GM21381 (cell line): ENCODE data around the gene RAP1GDS1.
A peak's percentile ranks its signal among the peaks of the same experiment; 100 is the strongest.
"Not testable (repeated sequence)": the region's sequence is repeated elsewhere in the genome, so short reads cannot be mapped to it uniquely, and the experiment has no call there.

Source experiments
- ATAC-seq: cut with Tn5 transposase; IDR thresholded peaks from one replicate; pipeline ENCODE4 v1.9.1; 2021; ENCODE audit warnings: mild to moderate bottlenecking, moderate library complexity; ENCODE audit not compliant: unreplicated experiment

Gene RAP1GDS1

DNA sequence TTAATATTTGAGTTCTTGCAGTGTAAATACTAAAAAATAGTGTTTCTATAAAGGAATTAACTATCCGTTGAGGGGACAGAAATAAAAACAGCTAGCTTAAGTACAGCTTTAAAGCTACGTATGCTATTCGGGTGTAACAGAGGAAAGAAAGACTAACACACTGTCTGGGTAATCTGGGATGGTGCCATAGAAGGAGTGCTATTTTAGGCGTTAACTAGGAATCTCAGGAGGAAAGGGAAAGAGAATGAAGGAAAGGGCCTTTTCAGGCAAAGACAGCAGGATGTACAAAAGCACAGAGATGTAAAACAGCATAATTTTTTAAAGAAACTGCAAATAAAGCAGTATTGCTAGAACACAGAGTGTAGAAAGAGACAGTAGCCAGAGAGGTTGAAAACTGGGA, 161.8 kb downstream of the RAP1GDS1 start:
- no peak for ATAC-seq

DNA sequence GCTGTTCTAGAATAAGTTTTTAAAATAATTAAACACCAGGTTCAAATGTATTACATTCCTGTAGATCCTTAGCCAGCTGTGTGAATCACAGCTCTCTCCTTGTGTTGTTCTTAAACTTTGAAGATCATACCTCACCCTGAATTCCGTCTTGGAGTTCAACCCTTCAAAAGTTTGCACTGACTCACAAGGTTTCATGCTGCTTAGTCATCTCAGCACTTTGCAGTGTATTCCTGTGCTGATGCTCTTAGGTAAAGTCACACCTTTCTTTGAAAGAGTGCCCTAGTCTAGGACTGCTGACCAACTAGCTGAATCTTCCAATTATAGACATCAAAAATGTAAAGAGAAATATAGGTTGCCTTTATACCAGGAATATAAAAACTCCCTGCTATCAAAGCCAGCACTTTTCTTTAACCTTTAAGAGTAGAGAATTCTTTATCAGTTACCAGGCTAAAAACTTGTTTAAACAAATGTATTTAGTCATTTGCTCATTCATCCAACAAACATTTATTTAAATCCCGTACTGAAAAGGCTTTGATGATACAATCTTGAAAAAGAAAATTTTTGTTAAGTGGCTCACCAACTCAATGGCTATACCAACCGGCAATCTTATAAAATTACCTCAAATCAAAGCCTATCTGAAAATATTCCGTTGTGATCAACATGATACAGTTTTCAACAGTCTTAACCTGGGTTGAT, 169.7 kb downstream of the RAP1GDS1 start:
- no peak for ATAC-seq

DNA sequence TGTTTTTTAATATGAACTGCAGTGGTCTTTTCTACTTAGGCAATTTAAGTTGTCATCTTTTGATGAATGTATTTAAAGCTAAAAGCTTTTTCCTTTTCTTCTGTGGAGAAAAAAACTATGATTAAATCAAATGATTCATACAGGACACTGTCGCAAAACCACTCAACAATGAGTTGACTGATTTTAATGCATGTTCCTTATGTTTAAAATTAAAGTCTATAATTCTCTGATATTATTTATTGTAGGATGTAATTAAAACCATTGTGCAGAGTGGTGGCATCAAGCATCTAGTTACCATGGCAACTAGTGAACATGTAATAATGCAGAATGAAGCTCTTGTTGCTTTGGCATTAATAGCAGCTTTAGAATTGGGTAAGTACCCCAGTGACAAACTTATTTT, 172.5 kb downstream of the RAP1GDS1 start:
- no peak for ATAC-seq

DNA sequence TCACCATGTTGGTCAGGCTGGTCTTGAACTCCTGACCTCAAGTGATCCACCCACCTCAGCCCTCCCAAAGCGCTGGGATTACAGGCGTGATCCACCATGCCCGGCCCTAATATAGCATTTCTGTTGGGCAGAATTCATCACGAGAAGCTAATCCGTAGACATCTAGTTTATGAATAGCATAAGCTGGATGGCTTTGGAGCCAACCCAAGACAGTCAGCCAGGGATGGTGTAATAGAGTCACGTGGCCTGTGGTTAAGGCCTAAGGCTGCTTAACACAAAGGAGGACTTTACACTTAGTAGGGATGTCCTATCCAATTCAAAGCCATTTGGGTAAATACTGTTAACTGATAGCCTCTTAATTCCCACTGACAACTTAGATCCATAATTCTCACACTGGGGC, 173.6 kb downstream of the RAP1GDS1 start:
- ATAC-seq = no peak

DNA sequence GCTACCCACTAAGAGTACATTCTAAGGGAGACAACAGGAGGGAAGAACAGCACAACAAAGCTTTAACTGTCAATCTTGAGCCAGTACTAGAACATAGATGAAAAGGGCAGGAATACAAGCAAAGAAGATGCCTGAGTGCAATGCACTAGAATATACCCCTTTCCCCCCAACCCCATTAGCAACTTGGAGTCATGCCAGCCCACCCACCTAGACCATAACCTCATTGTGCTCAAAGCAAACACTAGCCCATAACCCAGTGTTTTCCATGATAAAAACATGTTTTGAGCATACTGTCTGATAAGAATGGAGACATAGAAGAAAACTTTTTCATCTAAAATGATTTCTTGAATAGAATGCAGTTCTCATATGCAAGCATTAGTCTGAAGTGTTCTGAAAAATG, 183.2 kb downstream of the RAP1GDS1 start:
- no peak for ATAC-seq

DNA sequence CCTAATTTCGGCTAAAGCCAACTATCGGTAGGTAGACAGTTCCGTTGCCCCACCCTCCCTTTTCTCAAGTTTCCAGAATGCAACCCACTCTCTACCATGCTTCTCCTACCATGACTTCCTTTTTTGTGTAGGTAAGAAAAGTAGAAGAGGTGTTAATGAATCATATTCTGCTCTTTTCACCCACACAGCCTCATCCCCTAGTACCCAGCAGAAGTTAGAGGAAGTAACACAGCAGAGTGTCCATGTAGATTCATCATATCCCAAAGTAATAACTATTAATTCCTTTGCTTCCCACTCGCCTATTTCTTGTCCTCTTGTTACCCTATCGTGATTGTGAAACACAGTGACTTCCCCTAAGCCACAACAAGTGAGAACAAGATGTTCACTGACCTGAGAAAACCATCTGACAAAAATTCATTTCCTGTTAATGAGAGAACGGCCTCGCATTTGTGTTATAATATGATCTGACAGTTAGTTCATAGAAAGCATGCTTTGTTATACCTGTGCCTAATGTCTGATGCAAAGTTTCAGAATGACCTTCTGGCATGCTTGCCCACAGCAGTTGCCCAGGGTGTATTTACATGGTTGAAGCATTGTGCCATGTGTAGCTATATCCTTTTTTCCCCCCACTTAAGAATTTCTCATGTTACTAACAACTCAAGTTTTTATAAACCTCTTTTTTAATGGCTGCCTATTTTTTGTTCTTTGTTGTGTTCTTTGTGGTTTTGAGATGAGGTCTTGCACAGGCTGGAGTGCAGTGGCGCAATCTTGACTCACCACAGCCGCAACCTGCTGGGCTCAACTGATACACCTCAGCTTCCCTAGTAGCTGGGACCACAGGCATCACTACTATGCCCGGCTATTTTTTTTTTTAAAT, 185.6 kb downstream of the RAP1GDS1 start:
- peak; percentile 79 for ATAC-seq

DNA sequence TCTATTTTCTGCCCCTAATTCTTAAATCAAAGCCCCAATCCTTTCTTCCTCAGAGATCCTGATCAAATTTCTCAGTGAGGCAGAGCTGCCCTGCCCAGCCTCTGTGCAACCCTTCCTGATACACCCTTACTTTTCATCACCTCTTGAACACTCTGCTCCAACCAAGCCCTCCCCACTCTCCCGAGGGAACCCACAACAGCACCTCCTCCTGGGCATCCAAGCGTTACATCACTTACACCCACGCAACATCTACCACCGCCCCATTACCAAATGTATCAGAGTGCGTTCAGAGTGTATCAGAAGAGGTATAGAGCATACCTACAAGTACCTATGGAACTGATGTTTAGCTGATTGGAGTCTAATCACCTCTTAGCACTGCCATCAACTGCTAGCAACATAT, 186.5 kb downstream of the RAP1GDS1 start:
- no peak for ATAC-seq

DNA sequence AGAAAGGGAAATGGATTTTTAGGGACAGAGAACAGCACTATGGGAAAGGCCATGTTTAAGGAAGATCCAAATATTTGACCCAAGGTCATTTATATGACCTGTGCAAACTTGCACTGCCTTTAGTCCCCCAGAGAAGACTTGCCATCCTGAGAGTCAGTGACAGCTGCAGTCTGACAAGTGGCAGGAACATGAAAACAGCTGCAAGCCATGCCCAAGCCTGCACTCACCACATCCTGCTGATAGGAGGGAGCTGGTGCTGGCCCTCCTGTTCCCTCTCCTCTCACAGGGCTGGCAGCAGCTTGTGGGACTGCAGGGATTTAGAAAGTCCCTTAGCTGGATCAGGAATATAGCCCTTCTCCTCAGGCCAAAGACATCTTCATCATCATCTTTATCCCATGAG, 187.7 kb downstream of the RAP1GDS1 start:
- no peak for ATAC-seq

DNA sequence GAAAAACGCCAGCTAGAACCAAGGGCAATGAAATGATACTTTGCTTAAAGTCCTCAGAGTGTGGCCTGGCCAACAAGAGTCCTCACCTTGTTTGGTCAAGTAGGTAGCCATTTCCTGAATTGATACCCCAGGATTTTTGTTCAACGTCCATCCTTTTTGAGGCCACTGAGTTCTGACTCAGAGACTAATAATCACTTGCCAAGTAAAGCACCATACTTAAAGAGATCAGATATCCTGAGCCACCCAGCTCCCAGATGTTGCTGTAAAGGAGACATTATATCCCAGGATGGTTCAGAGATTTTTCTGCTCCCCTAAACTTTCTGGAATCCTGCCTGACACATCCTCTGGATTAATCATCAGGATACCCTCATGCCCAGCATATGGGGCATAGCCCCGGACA, 190.9 kb downstream of the RAP1GDS1 start:
- no peak for ATAC-seq

DNA sequence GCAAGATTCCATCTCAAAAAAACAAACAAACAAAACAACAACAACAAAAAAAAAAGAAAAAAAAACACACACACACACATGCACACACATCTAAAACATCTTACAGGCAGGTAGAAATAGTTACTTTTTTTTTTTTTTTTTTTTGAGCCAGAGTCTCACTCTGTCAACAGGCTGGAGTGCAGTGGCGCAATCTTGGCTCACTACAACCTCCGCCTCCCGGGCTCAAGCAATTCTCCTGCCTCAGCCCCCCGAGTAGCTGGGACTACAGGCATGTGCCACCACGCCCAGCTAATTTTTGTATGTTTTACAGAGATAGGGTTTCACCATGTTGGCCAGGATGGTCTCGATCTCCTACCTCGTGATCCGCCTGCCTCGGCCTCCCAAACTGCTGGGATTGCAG, 196.2 kb downstream of the RAP1GDS1 start:
- not testable (repeated sequence) for ATAC-seq

DNA sequence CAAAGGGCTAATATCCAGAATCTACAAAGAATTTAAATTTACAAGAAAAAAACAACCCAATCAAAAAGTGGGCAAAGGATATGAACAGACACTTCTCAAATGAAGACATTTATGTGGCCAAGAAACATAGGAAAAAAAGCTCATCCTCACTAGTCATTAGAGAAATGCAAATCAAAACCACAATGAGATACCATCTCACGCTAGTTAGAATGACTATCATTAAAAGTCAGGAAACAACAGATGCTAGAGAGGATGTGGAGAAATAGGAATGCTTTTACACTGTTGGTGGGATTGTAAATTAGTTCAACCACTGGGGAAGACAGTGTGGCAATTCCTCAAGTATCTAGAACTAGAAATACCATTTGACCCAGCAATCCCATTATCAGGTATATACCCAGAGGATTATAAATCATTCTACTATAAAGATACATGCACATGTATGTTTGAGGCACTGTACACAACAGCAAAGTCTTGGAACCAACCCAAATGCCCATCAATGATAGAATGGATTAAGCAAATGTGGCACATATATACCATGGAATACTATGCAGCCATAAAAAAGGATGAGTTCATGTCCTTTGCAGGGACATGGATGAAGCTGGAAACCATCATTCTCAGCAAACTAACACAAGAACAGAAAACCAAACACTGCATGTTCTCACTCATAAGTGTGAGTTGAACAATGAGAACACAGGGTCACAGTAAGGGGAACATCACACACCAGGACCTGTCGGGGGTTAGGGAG, 200.1 kb downstream of the RAP1GDS1 start:
- ATAC-seq = not testable (repeated sequence)

DNA sequence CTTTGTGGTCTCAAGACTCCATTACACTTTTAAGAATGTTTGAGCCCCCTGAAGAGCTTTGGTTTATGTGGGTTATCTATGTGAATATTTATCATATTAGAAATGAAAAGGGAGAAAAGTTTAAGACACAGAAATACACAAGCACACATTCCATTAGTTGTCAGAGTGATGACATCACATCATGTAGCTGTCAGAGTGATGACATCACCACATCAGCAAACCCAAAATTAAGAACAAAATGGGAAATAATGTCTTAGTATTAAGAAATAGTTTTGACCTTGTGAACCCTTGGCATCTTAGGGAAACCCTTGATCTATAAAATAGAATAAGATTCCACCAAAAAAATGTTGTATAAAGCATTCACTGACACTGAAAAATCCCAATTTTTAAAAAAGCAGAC, 201.3 kb downstream of the RAP1GDS1 start:
- ATAC-seq = no peak

DNA sequence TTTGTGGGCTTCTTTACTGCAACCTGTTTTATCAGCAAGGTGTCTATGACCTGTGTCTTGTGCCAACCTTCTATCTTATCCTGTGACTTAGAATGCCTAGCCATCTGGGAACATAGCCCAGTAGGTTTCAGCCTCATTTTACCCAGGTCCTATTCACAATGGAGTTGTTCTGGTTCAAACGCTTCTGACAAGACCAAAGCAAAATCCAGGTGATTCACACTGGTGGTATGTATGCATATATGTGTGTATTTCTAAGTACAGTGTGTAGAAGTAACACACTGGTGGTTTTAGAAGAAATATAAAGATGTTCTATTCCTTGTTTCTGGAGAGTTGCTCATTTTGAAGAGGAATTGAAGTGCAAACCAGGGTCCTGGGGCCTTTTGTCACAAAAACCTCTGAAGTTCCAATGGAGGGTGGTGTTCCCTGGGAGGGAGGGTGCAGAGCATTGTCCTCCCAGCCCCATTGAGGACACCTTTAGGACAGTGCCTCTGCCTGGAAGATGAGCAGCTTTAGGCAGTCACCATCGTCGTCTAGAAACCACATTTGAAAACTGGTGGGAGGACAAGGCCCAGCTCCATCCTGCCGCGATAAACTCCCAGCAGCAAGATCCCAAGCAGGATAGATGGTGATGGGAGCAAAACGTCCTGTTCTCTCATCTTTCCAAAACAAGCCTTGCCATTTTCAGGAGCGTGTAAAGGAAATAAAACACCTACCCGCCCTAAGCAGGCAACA, 205.8 kb downstream of the RAP1GDS1 start:
- ATAC-seq = peak; percentile 4

DNA sequence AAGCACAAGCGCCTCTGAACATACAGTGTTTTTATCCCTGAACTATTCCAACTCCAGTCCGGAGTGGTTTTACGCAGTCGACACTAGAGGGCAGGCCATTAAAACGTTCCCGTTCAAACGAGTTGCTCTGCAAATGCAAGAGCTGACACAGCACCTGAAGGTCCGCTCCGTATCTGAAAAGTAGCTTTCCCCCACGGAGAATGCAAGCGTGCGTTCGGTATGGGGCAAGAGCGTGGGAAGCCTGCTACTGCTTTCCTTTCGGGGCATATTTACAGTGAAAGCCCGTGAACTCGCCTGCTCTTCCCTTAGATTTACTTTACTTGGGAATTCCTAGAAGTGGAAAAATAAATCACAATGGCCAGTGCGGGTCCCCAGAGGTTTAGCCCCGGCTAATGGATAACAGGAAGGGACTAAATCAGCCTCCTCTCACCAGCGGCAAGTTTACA, 206.5 kb downstream of the RAP1GDS1 start:
- ATAC-seq = peak; percentile 94

DNA sequence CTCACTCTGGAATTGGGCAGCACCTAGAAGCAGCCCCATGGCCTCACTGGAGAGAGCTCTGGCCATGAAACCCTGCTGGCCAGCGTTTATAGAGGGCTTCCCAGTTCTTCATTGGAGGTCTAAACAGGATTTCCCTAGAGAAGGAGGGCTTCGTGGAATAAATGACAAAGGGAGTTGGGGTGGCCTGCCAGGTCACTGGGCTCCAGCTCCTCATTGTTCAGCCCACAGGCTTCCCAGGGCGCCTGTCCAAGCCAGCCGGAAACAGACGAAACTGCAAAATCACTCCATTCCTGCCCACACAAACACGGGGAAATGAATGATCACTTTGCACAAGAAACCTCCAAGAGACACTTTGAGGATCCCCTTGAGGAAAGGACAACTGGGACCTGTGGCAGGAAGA, 207.5 kb downstream of the RAP1GDS1 start:
- ATAC-seq = no peak

DNA sequence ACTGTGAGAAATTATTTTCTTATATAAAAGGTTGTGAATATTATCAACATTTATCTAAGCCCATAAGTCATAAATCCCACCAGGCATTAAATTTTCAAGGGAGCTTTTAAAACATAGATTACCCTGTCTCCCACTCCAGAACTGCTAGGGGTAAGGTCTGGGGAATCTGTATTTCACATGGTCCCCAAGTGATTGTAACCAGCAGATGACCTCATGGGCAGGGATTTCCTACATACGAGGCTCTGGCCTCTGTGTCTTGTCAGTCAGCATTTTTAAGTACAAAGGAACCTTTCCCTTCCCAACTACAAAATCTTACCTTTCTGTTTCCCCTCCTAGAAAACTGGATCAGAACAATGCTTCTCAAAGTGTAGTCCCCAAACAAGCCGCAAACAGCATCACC, 208.6 kb downstream of the RAP1GDS1 start:
- no peak for ATAC-seq

DNA sequence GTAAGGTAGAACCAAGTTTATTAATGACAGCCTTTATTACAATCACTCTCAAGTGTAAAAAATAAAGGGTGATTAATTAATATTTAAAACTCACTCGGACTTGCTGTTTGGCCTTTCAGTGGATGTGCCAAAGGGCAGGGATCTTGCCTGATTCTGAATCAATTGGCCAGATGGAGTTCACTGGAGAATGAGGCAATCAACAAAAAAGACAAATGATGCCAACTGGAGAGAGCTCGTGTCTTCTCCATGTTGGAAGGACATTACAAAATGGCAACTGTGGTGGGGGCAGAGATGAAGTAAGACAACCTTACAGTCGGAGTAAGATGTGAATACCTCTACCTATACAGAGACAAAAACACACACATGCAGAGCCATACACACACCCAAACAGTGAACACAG, 209.2 kb downstream of the RAP1GDS1 start:
- ATAC-seq = no peak

DNA sequence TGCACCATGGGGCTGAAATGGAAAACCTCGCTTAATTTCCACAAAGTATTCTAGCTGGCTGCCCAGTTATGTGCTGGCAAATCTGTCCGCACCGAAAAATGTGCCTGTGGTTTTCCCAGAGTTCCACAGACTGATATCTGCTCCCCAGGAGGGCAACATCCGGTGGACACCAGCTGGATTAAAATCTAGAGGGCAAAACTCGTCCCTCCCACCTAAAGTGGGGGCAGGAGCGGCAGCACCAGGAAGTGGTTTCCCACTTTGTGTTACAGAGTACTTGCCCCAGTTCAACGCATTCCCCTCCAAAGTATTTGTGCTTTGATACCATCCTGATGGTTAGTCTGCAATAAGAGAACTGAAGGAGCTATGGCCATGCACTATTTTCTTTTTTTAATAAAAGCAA, 209.6 kb downstream of the RAP1GDS1 start:
- no peak for ATAC-seq

DNA sequence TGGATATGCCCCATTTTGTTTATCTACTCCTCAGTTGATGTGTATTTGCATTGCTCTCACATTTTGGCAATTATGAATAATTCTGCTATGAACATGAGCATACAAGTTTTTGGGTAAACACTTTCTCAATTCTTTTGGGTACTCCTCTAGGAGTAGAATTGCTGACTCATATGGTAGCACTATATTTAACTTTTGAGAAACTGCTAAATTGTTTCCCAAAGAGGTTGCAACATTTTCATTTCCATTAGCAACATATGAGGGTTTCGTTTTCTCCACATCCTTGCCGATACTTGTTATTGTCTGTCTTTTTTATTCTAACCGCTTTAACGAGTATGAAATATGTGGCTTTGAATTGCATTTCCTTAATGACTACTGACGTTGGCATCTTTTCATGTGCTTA, 211.9 kb downstream of the RAP1GDS1 start:
- ATAC-seq = no peak

DNA sequence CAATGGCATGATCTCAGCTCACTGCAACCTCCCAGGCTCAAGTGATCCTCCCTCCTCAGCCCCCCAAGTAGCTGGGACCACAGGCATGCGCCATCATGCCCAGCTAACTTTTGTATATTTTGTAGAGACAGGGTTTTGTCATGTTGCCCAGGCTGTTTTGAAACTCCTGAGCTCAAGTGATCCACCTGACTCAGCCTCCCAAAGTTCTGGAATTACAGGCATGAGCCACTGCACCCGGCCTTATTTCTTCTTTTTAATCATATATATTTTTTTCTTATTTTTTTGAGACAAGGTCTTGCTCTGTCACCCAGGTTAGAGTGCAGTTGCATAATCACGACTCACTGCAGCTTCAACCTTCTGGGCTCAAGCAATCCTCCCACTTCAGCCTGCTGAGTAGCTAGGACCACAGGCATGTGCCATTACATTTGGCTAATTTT, 213.2 kb downstream of the RAP1GDS1 start:
- ATAC-seq = no peak

DNA sequence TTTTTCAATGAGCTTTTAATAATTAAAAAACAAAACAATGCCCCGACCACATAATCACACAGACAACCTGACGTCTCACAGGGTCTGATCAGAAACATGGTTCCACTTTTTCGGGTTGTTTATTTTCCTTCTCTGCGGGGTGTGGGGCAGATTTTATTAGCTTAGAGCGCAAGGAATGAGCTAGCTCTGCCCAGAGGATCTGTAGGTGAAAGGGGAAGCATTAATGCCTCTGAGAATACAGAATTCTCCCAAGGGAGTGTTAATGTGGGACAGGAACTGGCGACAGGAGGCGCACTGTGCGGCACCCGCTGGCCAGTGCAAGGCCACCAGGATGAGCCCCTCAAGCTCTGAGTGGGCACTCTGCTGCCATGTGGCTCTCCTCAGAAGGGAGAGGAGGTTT, 215.7 kb downstream of the RAP1GDS1 start:
- no peak for ATAC-seq
